HG03571 (cell line): ENCODE results near the gene SH3RF3.

Experiments used
- ATAC-seq: cut with Tn5 transposase; IDR thresholded peaks from one replicate; pipeline ENCODE4 v1.9.1; 2021; ENCODE audit not compliant: unreplicated experiment

The SH3RF3 gene

DNA sequence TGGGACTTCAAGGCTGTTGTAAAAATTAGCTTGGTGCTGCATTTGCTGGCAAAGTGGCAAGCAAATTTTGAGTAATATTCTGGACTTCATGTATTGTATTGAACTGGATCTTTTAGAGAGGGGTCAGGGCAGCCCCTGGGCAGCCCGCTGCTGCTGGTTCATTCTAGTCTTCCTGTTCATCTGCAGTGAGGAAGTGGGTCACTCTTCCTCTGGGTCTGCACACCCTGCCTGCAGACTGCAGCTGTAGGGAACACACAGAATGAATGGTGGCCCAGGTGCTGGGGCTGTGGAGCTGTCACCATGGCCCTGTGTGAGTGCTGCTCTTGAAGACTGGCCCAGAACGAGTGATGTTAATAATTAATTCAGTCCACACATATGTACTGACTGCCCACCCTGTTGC, 9.4 kb downstream of the SH3RF3 start:
- no peak for ATAC-seq

DNA sequence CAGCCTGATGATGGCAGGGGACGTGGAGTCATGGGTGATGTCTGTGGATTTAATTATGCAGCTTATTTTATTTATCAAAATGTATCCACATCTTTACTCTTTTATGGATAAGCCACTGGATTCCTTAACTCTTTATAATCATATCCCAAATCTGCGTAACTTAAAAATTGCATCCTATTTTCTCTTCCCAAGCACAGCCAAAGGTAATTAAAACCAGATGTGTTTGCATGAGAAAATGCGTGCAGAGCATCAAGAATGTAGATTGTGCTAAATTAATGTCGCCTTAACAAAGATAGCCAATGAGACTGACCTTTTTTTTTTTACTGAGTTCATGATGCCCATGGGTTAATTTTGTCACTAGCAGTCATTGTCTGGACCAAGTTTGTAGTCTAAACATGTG, 10.0 kb downstream of the SH3RF3 start:
- ATAC-seq: no peak

DNA sequence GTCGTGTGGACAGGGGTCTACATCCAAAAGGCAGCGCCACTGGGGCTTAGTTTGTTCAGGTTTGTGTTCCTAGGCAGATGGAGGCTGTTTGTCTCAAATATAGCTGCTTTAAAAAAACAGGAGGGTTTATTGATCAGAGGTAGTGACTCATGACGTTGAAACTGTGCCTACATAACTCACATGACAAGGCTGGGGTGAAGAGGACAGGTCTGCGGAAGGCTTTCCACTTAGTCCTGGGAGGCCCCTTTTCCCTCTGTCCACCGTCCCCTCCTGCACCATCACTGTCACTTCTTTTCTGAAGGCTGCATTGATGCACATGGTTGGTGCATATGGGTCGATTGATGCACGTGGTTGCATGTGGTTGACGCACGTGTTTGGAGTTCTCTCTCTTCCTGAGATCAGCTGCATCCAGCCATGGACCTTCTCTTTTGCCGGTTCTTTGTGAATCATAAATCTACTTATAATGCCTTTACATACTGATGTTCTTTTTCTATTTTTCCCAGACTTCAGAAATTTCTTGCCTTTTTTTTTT, 10.9 kb downstream of the SH3RF3 start:
- no peak for ATAC-seq

DNA sequence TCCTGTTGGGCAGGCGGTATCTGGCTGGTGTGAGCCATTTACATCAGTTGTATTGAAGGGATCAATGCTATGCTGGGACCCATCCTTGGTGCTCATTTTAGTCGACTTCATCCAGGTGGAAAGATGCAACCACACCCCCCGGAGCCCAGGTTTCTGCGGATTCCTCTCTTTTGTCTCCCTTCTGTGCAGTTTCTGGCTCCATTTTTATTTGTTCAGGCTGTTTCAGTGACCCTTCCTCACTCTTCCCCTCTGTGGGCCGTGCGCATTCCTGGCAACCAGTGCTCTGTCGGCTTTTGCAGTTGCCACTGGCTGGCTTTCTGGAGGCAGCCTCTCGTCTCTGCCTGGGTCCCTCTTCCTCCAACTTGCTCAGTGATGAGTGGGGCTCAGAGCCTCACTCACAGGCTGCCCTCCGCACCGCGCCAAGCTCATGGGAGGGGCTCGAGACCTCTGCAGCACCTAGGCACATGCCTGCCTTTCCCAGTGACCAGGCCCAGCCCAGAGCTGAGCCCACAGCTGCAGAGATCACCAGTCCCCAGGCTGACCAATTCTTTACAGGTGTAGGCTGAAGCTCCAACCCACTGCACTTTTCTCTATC, 12.1 kb downstream of the SH3RF3 start:
- no peak for ATAC-seq

DNA sequence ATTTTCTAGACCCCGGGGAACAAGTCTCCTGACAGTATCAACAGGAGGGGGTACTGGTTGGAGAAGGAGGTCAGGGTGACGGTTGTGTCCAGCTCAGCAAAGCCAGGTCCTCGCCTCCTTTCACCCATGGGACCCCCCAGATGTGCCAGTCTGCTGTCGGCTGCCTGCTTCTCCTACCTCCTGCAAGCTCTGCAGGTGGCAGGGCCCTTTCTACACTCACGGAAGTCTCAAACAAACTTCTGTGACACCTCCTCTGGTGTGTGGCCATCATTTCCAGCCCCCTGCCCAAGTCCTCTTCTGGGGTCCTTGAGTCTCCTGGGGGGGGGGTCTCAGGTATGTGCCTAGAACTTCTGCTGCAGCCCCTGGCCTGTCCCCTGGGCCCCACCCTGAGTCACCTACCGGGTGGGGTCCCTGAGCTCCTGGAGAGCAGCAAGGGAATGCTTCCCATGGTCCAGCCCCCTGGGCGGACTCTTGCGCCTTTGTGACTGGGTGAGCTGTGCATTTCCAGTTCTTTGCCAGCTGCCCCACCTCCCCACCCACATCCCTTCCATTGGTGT, 12.8 kb downstream of the SH3RF3 start:
- no peak for ATAC-seq

DNA sequence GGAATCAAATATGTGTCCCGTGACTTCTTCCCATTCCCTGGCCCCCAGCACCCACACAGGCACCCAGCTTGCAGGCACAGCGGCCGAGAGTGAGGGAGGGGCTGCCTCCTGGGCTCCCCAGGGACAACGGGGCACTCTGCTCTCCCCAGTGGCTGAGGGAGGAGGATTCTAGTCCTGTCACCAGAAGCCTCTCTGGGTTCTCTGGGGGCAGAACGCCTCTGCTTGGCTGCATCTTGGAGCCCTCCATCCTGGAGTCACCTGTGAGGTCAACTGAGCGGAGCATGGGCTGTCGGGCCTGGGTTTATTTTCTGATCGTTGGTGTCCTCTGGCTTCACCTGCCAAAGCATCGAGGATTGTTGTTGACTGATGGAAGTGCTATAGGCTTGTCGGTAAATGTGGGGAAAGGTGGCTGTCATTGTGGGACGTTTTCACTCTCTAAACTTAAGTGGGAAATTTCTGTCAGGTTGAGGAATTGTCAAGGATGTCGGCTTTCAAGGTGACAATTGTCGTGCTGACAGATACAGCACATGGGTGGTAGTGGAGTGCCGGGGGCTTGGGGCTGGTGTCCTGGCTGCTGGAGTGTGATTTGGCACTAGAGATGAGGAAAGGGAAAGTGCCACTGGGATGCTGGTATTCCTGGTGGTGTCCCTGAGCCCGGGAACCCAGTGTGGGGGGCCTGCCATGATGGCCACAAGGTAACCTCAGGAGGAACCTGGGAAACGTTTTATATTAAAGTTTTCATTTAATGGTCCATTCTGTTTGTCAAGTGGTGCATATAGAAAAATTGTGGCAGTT, 13.6 kb downstream of the SH3RF3 start:
- no peak for ATAC-seq

- no peak for ATAC-seq
These were observed 14.5 kb downstream of the SH3RF3 start for GRCh38 chr2:109143214-109144187.

DNA sequence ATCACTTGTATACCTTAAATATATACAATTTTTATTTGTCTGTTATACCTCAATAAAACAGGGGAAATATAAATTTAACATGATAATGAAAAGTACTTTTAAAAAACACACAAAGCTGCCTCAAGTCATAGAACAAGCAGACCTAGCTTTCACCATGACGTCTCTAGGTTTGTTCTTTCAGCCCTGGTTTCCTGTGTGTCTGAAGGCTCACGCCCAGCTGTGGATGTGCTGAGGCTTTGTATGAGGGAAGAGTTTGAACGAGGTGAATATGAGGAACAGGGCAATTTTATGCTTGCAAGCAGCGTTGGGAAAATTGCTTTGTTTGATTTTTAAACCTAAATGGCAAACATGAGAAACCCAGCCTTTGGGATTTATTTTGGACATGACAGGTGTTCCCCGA, 15.3 kb downstream of the SH3RF3 start:
- no peak for ATAC-seq

- ATAC-seq: no peak
These were observed 15.7 kb downstream of the SH3RF3 start for GRCh38 chr2:109144721-109145120.

- ATAC-seq: no peak
These were observed 16.3 kb downstream of the SH3RF3 start for GRCh38 chr2:109145286-109145685.

DNA sequence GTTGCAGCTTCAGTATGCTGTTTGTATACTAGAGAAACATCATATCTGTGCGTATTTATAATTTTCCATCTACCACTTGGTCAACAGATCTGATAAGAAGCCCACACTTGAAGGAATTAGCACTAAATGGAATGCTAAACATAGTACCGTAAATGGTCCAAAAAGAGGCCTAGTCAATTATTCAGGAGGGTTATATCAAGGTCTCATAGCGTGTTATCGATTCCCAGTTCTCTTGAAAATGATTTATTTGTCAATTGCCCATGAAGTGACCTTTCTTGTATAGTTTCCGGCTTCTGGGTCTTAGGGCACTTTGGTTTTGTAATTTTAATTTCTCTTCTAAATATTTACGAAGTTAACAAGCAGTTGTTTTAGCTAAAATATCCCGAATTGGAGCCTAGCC, 18.4 kb downstream of the SH3RF3 start:
- no peak for ATAC-seq

DNA sequence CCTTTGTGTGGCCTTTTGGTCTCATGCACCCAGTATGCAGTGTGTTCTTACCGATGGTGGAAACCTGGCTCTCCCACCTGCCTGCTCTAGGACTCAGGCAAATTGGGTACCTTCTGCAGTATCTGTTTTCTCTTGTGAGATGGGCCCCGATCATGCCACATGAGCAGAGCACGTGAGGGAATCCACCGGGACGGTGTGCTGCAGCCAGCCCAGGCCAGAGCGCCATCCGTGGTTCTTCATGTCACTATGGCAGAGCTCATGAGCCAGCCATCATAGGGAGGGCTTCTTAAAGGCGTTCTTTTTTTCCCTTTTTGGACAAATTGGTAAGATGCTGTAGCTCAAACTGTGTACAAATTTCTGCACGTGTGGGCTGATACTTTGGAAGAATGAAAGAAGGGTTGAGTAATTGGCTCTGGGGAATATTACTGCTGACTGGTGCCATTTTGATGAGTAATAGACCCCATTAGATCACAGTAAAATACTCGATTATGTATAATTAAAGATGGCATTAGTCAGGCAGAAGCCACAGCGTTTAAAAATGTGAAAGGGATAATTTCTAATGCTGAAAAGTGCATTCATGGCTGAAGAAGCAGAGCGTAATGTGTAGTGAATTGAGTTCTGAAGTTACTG, 19.2 kb downstream of the SH3RF3 start:
- no peak for ATAC-seq

- no peak for ATAC-seq
These were observed 20.1 kb downstream of the SH3RF3 start for GRCh38 chr2:109148991-109149645.

- ATAC-seq: no peak
These were observed 21.6 kb downstream of the SH3RF3 start for GRCh38 chr2:109150559-109150958.

- no peak for ATAC-seq
These were observed 22.5 kb downstream of the SH3RF3 start for GRCh38 chr2:109151519-109151918.

- ATAC-seq: no peak
These were observed 24.2 kb downstream of the SH3RF3 start for GRCh38 chr2:109153005-109153784.

- ATAC-seq: no peak
These were observed 24.8 kb downstream of the SH3RF3 start for GRCh38 chr2:109153807-109154206.

DNA sequence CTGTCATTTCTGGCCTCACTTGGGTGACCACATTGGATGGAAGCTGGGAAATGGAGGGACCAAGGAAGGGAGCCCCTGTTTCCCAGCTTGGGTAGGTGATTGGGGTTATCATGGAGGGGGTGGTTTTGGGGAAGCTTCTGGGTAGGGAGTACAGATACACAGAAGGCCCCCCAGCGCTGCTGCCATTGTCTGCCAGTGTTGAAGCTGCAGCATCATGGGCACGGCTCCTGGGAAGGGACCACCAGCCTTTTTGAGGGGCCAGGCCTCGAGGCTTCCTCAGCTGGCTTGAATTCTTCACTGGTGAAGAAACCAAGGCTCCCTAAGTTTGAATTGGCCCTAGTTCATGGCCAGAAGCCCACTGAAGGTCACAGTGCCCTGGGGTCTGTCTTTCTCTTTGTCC, 25.2 kb downstream of the SH3RF3 start:
- no peak for ATAC-seq
